Measurements from ENCODE around the gene ELFN1. TPM values are rescaled to one million over a fixed set of nuclear protein-coding genes. Genes with fewer than 3 reads are reported as not detected.

The ELFN1 gene
- polyA plus RNA-seq, 1 donor: 6.7 TPM

DNA sequence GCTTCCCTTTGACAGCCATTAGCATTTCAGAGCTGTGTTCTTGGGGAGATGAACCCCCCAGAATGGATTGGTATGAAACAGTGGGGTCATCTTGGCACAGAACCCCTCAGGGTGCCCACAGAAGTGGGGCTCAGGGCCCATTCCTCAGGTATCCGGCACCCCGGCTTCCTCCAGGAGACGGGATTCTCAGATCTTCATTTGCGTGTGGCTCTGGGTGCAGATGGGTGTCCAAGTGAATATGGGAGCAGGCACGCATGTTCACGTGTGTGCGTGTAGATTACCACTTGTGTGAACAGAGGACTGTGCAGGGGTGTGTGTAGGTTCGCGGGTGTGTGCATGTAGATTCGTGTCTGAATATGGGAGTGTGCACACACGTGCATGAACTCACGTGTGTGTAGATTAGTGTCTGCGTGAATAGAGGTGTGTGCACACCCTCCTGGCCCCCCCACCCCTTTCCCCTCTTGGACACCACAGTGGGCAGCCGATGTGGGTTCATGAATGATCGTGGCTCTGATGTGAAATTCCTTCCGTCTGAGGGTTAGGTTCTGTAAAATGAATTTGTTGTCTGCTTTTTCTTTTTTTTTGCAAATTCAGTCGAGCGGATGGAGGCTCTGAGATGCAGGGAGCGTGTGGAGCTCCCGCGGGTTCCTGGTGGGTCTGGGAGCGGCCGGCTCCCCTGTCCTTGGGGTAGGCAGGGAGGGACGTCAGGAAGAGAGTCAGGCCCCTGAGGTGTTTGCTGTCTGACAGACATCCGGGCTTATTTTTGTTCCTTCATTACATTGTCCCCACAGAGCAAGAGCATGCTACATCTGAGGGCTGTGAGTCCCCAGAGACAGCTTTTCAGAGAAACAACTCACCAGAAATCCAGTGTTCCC, 7.4 kb downstream of the ELFN1 start:
- DNase-seq: no peak

DNA sequence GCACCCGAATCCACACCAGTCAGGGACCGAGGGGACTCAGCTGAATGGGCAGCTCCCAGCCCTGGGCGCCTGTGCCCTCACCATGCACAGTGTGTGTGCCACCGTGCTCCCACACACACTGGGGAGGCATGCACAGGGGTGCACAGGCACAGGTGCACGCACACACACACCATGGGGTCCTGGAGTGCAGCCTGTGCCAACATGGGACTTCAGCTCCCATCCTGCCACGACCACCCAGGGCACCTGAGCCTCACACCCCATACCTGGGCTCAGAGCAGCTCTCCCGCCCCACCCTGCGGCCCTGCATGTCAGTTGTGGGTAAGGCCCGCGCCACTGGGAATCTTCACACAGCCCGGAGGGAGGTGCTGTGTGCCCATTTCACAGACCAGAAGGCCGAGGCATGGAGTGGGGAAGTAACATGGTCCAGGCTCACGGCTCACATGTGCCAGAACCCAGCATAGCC, 8.0 kb downstream of the ELFN1 start:
- no peak for DNase-seq

DNA sequence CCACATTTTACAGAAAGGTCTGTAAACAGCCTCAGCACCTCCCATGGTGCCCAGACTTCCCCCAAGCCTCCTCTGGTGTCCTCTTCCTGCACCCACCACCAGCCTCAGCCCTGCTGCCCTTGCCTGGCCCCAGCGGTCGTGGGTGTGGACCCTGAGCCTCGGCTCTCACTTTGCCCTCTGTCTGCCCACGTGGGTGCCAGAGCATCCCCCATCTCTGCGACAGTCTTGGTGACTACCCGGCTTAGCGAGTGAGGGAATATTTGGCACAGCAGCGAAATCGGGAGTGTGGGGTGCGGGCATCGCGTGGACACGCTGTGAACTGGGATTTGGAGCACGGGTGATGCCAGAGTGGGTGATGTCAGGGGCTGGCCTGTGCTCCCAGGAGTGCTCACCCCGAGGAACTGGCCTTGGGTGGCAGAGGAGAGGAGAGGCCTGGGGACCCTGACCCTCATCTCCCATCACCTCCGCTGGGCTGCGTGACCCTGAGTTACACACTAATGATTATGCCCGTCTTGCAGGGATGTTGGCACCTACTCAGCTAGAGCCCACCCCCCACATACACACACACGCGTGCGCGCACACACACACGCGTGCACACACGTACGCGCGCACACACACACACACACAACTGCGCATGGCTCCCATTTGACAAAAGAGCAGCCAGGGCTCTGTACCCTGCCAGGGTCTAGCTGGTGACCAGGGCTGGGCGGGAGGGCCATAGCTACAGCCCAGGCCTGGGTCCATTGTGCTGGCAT, 8.7 kb downstream of the ELFN1 start:
- DNase-seq: no peak

DNA sequence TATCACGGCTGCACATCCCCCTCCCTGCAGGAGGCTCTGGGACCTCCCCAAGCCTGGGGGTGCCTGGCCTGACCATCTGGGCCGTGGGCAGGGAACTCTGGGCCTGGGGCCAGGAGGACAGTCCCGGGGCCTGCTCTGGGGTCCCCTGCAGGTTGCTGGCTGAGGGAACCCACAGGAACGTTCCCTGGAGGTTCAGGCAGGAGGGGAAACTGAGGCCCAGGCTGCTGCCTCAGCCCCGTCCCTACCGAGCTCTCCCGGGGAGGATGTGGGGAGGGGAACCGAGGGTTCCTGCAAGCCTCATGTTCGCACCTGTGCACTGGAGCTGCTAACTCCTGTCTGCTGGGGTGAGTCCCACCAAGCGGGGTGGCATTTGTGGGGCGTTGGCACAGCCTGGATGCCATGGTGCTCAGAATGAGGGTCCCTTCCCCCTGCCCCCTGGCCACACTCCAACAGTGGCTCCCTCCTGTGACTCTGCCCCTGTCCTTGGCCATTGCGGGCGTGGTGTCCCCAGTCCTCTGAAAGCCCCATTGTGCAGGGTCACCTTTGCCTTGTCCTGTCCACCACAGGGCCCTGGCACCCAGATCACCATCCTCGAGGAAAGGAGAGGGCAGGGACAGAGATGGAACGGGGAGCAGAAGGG, 9.4 kb downstream of the ELFN1 start:
- no peak for DNase-seq

GRCh38 chr7:1679966-1680730, 10.1 kb downstream of the ELFN1 start:
- DNase-seq: no peak

GRCh38 chr7:1681581-1681980, 11.5 kb downstream of the ELFN1 start:
- no peak for DNase-seq

GRCh38 chr7:1685000-1685624, 15.0 kb downstream of the ELFN1 start:
- no peak for DNase-seq

GRCh38 chr7:1688542-1688941, 18.5 kb downstream of the ELFN1 start:
- DNase-seq: no peak

DNA sequence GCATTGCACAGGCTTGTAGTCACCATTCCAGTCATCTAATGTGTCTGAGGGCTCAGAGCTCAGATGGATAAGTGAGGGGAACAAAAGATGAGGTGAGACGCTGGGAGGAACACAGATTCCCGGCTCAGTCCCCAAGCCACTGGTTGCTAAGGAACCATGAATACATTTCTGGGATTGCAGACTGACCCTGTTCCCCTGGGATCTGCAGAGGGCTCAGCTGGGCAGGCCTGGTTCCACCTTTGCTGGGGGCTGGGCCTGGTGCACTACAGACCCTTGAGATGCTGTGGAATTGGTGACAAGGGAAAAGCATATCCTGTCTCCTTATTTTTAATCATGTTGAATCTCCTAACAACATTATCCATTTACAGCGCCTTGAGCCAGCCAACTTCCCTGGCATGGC, 19.2 kb downstream of the ELFN1 start:
- no peak for DNase-seq

DNA sequence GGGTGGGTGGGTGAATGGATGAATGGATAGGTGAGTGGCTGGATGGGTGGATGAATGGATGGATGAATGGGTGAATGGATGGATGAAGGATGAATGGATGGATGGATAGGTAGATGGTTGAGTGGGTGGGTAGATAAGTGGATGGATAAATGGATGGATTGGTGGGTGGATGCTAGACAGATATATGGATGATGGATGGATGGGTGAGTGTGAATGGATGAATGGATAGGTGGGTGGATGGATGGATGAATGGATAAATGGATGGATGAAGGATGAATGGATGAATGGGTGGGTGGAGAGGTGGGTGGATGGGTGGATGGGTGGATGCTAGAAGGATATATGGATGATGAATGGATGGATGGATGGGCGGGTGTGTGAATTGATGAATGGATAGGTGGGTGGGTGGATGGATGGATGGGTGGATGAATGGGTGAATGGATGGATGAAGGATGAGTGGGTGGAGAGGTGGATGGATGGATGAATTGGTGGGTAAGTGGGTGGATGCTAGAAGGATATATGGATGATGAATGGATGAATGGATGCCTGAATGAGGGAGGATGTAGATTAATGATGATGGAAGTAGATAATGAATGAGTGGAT, 20.4 kb downstream of the ELFN1 start:
- no peak for DNase-seq

DNA sequence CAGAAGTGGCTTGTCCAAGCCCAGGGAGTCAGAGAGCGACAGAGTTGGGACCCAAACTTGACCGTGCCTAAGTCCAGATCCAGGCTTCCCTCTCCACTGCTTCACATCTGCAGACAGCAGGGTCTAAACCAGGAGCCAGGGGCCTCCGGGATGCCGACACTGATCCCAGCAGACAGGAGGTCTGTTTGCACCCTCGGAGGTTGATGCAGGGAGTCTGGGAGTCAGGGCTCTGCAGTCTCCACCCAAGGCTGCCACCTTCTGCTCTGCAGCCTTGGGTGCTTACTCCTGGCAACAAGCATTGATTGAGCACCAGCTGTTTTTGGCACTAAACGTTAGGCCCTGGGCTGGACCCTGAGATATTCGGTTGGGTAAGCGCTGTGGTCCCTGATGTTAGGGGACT, 21.0 kb downstream of the ELFN1 start:
- no peak for DNase-seq

DNA sequence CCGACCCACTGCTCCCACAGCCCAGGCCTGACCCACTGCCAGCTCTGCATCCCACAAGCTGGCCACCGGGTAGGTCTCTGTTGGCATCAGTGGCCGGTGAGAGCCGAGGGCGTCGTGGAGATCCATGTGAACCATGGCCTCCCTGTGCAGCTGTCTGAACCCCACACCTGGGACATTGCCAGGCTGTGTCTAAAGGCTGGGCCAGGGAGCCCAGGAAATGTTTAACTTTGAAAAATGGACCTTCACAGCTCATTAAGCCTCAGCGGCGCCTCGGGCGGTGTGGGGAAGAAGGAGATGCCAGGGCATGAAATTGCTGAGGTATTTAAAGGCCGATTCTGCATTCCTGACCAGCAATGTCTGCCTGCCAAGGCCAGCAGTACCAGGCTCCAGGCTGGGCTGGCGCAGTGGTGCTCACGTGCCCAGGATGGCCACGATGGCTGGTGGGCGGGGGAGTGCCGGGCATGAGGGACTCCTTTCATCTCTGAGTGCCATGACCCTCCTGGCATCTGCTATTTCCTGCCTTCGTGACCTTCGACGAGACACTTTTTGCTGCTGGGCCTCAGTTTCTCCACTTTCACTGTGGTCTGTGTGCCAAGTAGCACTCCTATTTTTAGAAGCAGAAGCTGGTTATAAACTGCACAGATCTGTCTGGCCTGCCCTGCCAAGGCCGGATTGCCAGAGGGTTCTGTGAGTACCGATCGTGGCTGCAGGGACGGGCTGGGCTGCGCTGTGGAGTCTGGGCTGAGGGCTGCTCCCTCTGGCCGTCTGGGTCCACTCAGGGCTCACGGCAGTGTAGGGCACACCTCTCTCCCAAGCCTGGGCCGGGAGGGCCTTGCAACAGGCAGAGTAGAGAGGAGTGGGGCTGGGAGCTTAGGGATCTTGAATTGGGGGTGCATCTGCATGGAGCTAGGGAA, 21.8 kb downstream of the ELFN1 start:
- no peak for DNase-seq

DNA sequence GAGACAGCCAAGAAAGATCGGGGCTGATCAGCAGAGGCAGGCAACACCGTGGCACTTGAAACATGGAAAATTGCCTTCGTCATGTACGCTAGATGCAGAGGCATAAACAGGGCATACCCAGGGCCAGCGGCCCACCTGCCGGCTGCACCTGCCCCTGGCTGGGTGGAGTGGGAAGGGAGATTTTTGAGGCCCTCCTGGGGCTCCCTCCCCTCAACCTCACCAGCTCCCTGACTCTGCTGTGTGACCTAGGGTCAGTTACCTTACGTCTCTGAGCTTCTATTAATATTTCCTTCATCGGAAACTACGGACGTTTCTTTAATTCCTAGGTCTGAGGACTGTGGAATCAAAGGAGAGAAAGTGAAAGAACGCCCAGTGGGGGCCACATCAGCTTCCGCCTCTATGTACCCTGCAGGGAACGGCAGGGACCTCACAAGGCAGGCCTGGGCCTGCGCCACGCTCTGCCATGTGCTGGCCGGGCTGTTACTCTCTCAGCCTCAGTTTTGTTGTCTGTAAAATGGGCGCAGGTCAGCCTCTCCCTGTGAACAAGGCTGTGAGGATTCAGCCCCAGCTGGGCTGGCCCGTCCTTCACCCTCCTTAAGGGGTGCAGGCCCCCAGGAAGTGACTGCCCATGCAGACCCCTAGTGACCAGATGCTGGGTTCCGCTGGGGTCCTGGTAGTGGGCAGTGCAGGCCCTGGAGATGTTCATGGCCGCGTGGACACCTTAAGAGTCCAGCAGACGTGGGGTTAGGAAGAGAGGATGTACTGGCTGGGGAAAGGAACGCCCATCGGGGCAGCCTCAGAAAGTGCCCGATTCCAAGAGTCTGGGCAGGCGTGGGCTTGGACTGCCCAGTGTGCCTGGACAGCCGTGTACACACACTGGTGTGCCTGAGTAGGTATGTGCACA, 22.7 kb downstream of the ELFN1 start:
- DNase-seq: no peak

GRCh38 chr7:1693419-1693990, 23.4 kb downstream of the ELFN1 start:
- no peak for DNase-seq

- DNase-seq: no peak
Observed at GRCh38 chr7:1693991-1694524, 24.0 kb downstream of the ELFN1 start.

DNA sequence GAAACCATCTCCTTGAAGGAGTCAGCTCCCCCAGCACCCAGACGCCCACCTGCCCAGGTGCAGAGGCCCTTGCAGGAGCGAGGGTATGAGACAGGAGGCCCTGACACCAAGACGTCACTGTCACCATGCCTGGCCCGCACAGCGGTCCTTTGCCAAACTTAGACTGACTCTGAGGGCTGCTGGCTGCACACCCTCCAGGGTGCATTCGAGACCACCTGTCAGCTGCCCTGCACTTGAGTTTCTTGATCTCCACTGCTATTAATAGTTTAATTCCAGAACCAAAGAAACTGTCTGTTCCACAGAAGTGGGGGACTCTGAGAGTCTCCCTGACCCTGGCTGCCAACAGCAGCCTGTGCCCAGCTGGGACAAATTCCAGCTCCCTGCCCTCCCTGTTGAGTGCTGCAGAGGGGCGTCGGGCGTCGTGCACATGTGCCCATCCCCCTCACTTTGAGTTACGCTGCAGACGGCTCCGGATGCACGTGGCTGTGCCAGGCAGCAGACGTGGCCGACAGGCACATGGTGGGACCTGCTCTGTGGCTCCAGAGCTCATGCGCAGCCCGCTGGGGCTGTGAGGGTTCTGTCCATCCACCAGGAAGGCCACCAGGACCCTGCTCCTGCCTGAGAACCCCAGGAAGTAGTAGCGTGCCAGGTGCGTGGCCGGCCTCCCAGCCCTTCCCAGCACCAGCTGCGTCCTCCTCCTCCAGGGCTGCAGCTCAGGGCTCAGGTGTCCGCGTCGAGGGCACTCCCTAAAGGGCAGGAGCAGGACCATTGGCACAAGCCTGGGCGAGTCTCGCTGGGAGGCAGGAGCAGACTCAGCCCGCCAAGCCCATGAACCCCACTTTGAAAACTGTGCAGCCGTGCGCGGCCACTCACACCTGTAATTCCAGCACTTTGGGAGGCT, 24.8 kb downstream of the ELFN1 start:
- DNase-seq: no peak

DNA sequence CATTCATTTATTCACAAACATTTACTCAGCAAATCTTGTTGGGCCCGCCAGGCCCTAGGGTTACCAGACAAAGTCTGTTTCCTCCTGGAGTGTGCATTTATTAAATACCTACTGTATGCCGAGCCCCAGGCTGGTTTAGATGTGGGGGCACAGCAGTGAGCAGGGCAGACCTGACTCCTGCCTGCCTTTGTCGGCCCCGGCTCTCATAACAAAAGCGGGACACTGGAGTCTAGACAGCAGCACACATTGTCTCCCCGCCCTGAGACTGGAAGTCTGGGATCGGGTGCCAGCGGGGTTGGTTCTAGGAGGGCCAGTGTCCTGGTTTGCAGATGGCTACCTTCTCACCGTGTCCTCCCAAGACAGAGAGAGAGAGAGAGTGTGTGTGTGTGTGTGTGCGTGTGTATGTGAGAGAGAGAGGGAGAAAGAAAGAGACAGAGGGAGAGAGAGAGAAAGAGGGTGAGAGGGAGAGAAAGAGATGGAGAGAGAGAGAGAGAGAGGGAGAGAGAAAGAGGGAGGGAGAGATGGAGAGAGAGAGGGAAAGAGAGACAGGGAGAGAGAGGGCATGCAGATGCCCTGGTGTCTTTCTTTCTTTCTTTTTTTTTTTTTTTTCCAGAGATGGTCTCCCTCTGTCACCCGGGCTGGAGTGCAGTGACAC, 25.9 kb downstream of the ELFN1 start:
- DNase-seq: no peak

All from hindlimb muscle (tissue), 1 donor.